Ovary (tissue), 9 donors: Measurements from ENCODE around the gene SLC35D3. TPM values are rescaled to one million over a fixed set of nuclear protein-coding genes. Genes with fewer than 3 reads are reported as not detected.
A peak's percentile ranks its signal among the peaks of the same experiment; 100 is the strongest.

ENCODE experiments used
- DNase-seq, 5 donors: peaks; one replicate each; pipeline ENCODE4 v3.0.0-alpha.2; 2019 to 2020
- H3K27ac ChIP-seq, 2 donors: fragments of 200-600 bp; one replicate each; pipeline versions ENCODE4 v1.5.1 to v1.8.0; 2019 to 2022
- H3K27me3 ChIP-seq: fragments of 200-600 bp; one replicate; pipeline ENCODE4 v1.8.0; 2022
- H3K36me3 ChIP-seq: fragments of 200-600 bp; sonication (generic); one replicate; pipeline ENCODE4 v1.5.1; 2019
- H3K4me1 ChIP-seq: one replicate; pipeline ENCODE4 v1.8.1; 2013; ENCODE audit warnings: mild to moderate bottlenecking, moderate library complexity; ENCODE audit not compliant: insufficient read depth
- H3K4me3 ChIP-seq: fragments of 200-600 bp; sonication (generic); one replicate; pipeline ENCODE4 v1.5.1; 2017
- H3K9me3 ChIP-seq, 2 donors: fragments of 200-600 bp in 1 of 2; sonication (generic) in 1 of 2; one replicate each; pipeline versions ENCODE4 v1.5.1 to v1.8.1; 2013 to 2019; ENCODE audit warnings: mild to moderate bottlenecking in 1 of 2, moderate library complexity in 1 of 2
- CTCF ChIP-seq, 3 donors: fragments of 450-650 bp in 2 of 3; fragments of 200-600 bp in 1 of 3; IDR thresholded peaks; one replicate each; pipeline versions ENCODE4 v1.5.1 to v1.8.0; 2016 to 2022; ENCODE audit warnings: antibody characterized with exemption in 3 of 3, mild to moderate bottlenecking in 1 of 3
- EP300 ChIP-seq: sonication (generic); formaldehyde crosslinking; IDR thresholded peaks from one replicate; pipeline ENCODE4 v1.6.1; 2017; ENCODE audit warnings: antibody characterized with exemption
- POLR2A ChIP-seq: fragments of 450-650 bp; IDR thresholded peaks from one replicate; pipeline ENCODE4 v1.6.1; 2017; ENCODE audit warnings: antibody characterized with exemption, mild to moderate bottlenecking, moderate library complexity
- WGBS, 3 donors: extraction: QIAGEN DNeasy Blood & Tissue Kit in 1 of 3; methylation state at CpG; one replicate each; pipeline versions ENCODE4 v1.1.5 to v1.1.7; 2013 to 2017; 5-methylcytosine and 5-hydroxymethylcytosine counted together
- intact Hi-C, 4 donors: fragments of 100-400 bp; cut with DNase I; formaldehyde crosslinking; loops; one replicate each; pipeline versions ENCODE4 v1.11.0 to v1.15.1; 2022 to 2023
- polyA plus RNA-seq, 2 donors: library from polyadenylated mRNA; stranded (reverse); fragments of 200-250 nt in 1 of 2; fragments of 350-450 nt in 1 of 2; fragmentation: Illumina TruSeq in 1 of 2; extraction: RNeasy Lipid Tissue Mini Kit (QIAGEN cat#74804) in 1 of 2; gene quantifications; one replicate each; pipeline ENCODE4 v1.2.3, GENCODE V29; 2013 to 2014
- total RNA-seq, 7 donors: library from RNA; depleted of rRNA in 2 of 7; stranded (reverse); fragments of >200 nt in 2 of 7; fragmentation: NEBNext Ultra II Directional in 3 of 7; extraction: Animal tissue kit (Norgen Biotek cat#: 25700) in 3 of 7; gene quantifications; one replicate each; pipeline versions ENCODE4 v1.1.0 to v1.2.4, GENCODE V29; 2016 to 2023
- donor health status: DM: no; HTN: no; CAD: no; lungs with moderate emphysema.
- donor health status: DM: no; HTN: no; CAD: no.
- donor health status: Bipolar disorder and iron deficiency.
- donor health status: DM: yes; HTN: yes; CAD: no.
- donor health status: DM: no; HTN: no; CAD: no.
- donor health status: DM: yes; HTN: yes; CAD: no.

SLC35D3 gene
- total and polyA plus RNA-seq, 9 donors: 0.02 TPM; not detected in 8

GRCh38 chr6:136950436-136951126 lies 28.5 kb downstream of the SLC35D3 start:
- no peak overlapping the region for H3K27ac ChIP-seq
- H3K27me3 ChIP-seq: no peaks in the 10 kb centered on the region
- no peaks in the 10 kb centered on the region for H3K36me3 ChIP-seq
- no peak overlapping the region for H3K4me3 ChIP-seq
- DNase-seq: no peak
- WGBS, 3 donors: 80 to 90% (median 85%) methylated on average over 4 of the region's 4 CpGs
- TF ChIP-seq EP300: no peak
- TF ChIP-seq CTCF (IDR thresholded peaks at IDR 0.05): no peak
- no peak for TF ChIP-seq POLR2A
- no peaks in the 10 kb centered on the region for H3K4me1 ChIP-seq
- no peaks in the 10 kb centered on the region for H3K9me3 ChIP-seq
- intact Hi-C loops: no loop called here

GRCh38 chr6:136952714-136953260 lies 30.7 kb downstream of the SLC35D3 start:
- 56 to 62% (median 57%) methylated on average over 7 of the region's 7 CpGs for WGBS, 3 donors
- no peaks in the 10 kb centered on the region for H3K4me1 ChIP-seq
- H3K36me3 ChIP-seq: no peaks in the 10 kb centered on the region
- no peak for TF ChIP-seq CTCF (IDR thresholded peaks at IDR 0.05)
- no peak for TF ChIP-seq POLR2A
- TF ChIP-seq EP300: no peak
- H3K27me3 ChIP-seq: no peaks in the 10 kb centered on the region
- no peaks in the 10 kb centered on the region for H3K9me3 ChIP-seq
- intact Hi-C loops: no loop called here
- H3K27ac ChIP-seq: no peak overlapping the region
- peak in 1 of 5 donors; percentile 18 for DNase-seq
- no peak overlapping the region for H3K4me3 ChIP-seq

GRCh38 chr6:136955123-136955522 lies 33.0 kb downstream of the SLC35D3 start:
- TF ChIP-seq EP300: no peak
- no peak for TF ChIP-seq POLR2A
- TF ChIP-seq CTCF (IDR thresholded peaks at IDR 0.05): no peak
- intact Hi-C loops: no loop called here
- 81 to 89% (median 88%) methylated on average over 3 of the region's 3 CpGs for WGBS, 3 donors

GRCh38 chr6:136956590-136957544 lies 34.8 kb downstream of the SLC35D3 start:
- WGBS, 3 donors: 40 to 53% (median 42%) methylated on average over 14 of the region's 14 CpGs
- Histone ChIP-seq H3K36me3 (no peaks in the 10 kb centered on the region), H3K9me3 (no peaks in the 10 kb centered on the region), H3K27ac (no peak overlapping the region), H3K27me3 (no peaks in the 10 kb centered on the region), H3K4me3 (no peak overlapping the region), H3K4me1 (no peaks in the 10 kb centered on the region)
- TF ChIP-seq EP300 (no peak), POLR2A (no peak), CTCF (IDR thresholded peaks at IDR 0.05) (no peak)
- DNase-seq: no peak
- intact Hi-C loops: no loop called here

More at GRCh38 chr6:136955123-136955522, 33.0 kb downstream of the SLC35D3 start:
- H3K9me3 ChIP-seq: no peaks in the 10 kb centered on the region
- H3K4me3 ChIP-seq: no peak overlapping the region
- no peaks in the 10 kb centered on the region for H3K4me1 ChIP-seq
- no peak overlapping the region for H3K27ac ChIP-seq
- no peaks in the 10 kb centered on the region for H3K36me3 ChIP-seq
- H3K27me3 ChIP-seq: no peaks in the 10 kb centered on the region
- DNase-seq: no peak
